Activated naive CD8-positive, alpha-beta T cell treated with anti-CD3 and anti-CD28 coated beads, Interleukin-2, amount 10 ng/mL, durations not matched to agents 7 days and 5 days (primary cell): ENCODE measurements around the gene INTS2. TPM values are rescaled to one million over a fixed set of nuclear protein-coding genes. Genes with fewer than 3 reads are reported as not detected.
"Not testable (repeated sequence)": the region's sequence is repeated elsewhere in the genome, so short reads cannot be mapped to it uniquely, and the experiment has no call there.

Source experiments
- ATAC-seq: fragments of 150-1000 bp; cut with Tn5 transposase; one replicate; pipeline ENCODE4 v1.10.0; 2021; ENCODE audit warnings: low read depth, moderate library complexity
- POLR2A ChIA-PET: fragments of 350-600 bp; sonication (Branson Sonifier 250); formaldehyde crosslinking; loops from one replicate; lab custom pipeline; 2021; ENCODE audit warnings: antibody characterized with exemption; lab: Charles Lee
- DNase-seq: peaks from one replicate; pipeline ENCODE4 v3.0.0; 2021
- H3K27ac Mint-ChIP-seq: one replicate; pipeline ENCODE4 v1.8.0; 2022; ENCODE audit warnings: mild to moderate bottlenecking, mixed read lengths
- H3K27me3 Mint-ChIP-seq: one replicate; pipeline ENCODE4 v1.8.0; 2022; ENCODE audit warnings: mild to moderate bottlenecking, moderate library complexity, mixed read lengths
- H3K36me3 Mint-ChIP-seq: one replicate; pipeline ENCODE4 v1.8.0; 2021; ENCODE audit warnings: mild to moderate bottlenecking, mixed read lengths
- H3K4me1 Mint-ChIP-seq: one replicate; pipeline ENCODE4 v1.8.0; 2021; ENCODE audit warnings: mixed read lengths
- H3K4me3 Mint-ChIP-seq: one replicate; pipeline ENCODE4 v1.8.0; 2022; ENCODE audit warnings: mild to moderate bottlenecking, moderate library complexity, mixed read lengths
- H3K9me3 Mint-ChIP-seq: one replicate; pipeline ENCODE4 v1.8.0; 2021; ENCODE audit warnings: mixed read lengths
- total RNA-seq, 2 experiments: library from RNA; stranded (reverse); gene quantifications; one replicate each; pipeline ENCODE4 v1.2.3, GENCODE V29; 2021

The INTS2 gene
- total RNA-seq, 2 experiments from 2014 or later: 20.7 to 22.3 TPM

DNA sequence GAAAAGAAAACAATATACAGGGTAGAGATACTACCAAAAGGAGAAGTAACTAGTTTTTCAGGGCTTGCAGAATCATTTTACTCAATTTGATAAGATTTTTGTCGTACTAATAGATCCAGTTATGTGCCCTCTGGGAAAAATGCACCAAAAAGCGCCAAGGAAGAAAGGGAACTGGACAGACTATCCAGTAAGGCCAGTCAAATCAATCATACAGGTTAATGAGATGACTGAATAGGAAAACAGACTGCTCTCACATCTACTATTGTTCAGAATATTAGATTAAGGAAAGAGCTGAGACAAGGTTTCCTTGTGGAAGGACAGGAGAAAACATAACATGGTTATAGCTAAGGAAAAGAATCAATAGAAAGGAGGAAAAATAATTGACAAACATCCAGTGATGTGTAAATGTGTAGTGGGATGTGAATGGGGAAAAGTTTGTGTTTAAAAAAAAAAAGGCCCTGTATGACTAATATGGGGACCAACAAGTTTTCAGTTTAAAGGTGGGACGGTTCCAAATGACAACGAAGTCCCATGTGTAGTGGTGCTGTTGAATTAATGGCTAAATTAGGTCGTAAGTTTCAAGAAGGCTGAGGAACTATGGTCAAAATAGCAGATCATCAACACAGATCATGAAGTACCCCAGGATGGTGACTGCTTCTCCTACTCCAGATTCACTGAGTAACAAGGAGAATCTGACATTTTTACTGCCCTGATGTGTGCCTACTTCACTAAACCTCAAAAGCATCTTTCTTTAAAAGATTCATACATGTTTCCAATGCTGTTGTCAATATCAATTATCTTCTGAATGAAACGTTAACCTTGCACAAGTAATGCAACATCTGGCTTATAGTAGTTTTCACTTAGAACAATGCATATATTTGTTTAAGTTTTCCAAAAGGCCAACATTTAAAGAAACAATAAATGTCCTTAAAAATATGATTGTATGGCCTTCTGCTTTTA is 105.2 kb downstream of the INTS2 start:
- H3K9me3 Mint-ChIP-seq: peaks cover 5% of the 10 kb centered on the region
- H3K4me1 Mint-ChIP-seq: peaks cover 4% of the 10 kb centered on the region
- DNase-seq (no peak), ATAC-seq (no peak)
- POLR2A ChIA-PET: no interaction called here
- no peak overlapping the region for H3K4me3 Mint-ChIP-seq
- peaks cover 57% of the 10 kb centered on the region for H3K36me3 Mint-ChIP-seq
- H3K27me3 Mint-ChIP-seq: no peaks in the 10 kb centered on the region
- no peak overlapping the region for H3K27ac Mint-ChIP-seq

- Mint-ChIP-seq H3K4me1 (peaks cover 3% of the 10 kb centered on the region), H3K4me3 (no peak overlapping the region), H3K27me3 (no peaks in the 10 kb centered on the region), H3K36me3 (peaks cover 55% of the 10 kb centered on the region), H3K27ac (no peak overlapping the region), H3K9me3 (peaks cover 5% of the 10 kb centered on the region)
- ATAC-seq (no peak), DNase-seq (no peak)
- POLR2A ChIA-PET: no interaction called here
Measured at GRCh38 chr17:61821655-61822054, 106.1 kb downstream of the INTS2 start.

- H3K4me1 Mint-ChIP-seq, DNase-seq, H3K4me3 Mint-ChIP-seq, H3K27ac Mint-ChIP-seq, H3K9me3 Mint-ChIP-seq, POLR2A ChIA-PET, ATAC-seq, H3K27me3 Mint-ChIP-seq: not testable (repeated sequence)
- peaks cover 44% of the 10 kb centered on the region for H3K36me3 Mint-ChIP-seq
Measured at GRCh38 chr17:61819265-61819664, 108.5 kb downstream of the INTS2 start.

DNA sequence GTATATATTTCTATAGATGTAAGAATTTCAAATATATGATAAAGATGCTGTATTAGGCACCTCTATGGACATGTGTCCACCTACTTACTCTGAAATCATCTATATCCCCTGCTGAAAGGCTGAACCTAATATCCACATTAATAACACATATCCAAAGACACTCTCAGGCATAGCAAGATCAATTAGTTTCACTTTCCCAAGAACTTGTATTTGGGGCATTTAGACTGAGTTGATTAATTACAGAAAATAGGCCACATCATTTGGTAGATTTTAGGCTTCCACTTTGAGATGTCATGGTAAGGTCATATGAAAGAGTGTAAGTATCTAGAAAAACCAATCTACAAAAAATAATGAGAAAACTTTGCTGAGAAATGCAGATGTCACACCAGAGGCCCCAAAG is 109.6 kb downstream of the INTS2 start:
- Mint-ChIP-seq H3K27ac (no peak overlapping the region), H3K4me3 (no peak overlapping the region), H3K27me3 (no peaks in the 10 kb centered on the region), H3K4me1 (peaks cover 3% of the 10 kb centered on the region), H3K36me3 (peaks cover 47% of the 10 kb centered on the region), H3K9me3 (peaks cover 5% of the 10 kb centered on the region)
- POLR2A ChIA-PET: no interaction called here
- DNase-seq (no peak), ATAC-seq (no peak)

DNA sequence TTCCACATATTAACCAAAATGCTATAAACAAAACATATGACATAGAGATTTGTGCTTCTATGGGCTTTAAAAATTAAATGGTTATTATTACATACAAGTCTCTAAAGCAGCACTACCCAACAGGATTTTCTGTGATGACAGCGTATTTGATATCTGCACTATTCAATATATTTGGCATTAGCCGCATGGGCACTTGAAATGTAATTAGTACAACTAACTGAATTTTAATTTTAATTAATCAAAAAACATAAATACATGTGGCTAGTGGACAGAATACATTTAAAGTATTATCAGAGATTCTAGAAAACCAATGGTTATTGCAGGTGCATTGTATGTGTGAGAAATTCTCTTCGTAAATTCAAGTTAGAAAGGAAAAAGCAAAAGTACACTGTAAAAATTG is 110.3 kb downstream of the INTS2 start:
- H3K9me3 Mint-ChIP-seq: peaks cover 5% of the 10 kb centered on the region
- no peak for ATAC-seq
- no peak overlapping the region for H3K4me3 Mint-ChIP-seq
- H3K27ac Mint-ChIP-seq: no peak overlapping the region
- H3K36me3 Mint-ChIP-seq: peaks cover 47% of the 10 kb centered on the region
- H3K4me1 Mint-ChIP-seq: peaks cover 3% of the 10 kb centered on the region
- no peak for DNase-seq
- POLR2A ChIA-PET: no interaction called here
- H3K27me3 Mint-ChIP-seq: no peaks in the 10 kb centered on the region

DNA sequence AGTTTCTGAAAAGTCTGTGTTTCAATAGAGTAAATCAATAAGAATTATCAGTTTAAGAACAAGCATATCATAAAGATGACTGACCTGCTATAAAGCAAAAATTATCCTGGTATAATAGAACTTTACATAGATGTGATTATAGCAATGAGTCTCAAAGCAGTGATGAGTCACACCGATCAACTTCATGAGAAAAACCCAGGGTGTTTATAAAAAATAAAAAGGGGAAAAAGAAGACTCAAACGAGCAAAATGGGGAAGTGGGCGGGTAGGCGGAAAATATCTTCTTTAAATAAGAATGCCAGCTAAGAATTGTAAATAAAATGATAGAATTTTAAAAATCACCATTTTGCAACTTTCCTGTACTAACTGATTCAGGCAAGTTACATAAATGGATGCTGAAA is 111.2 kb downstream of the INTS2 start:
- DNase-seq: no peak
- H3K4me3 Mint-ChIP-seq: no peak overlapping the region
- ATAC-seq: no peak
- H3K27ac Mint-ChIP-seq: no peak overlapping the region
- H3K36me3 Mint-ChIP-seq: peaks cover 42% of the 10 kb centered on the region
- POLR2A ChIA-PET: no interaction called here
- no peaks in the 10 kb centered on the region for H3K27me3 Mint-ChIP-seq
- H3K4me1 Mint-ChIP-seq: peaks cover 3% of the 10 kb centered on the region
- peaks cover 3% of the 10 kb centered on the region for H3K9me3 Mint-ChIP-seq

DNA sequence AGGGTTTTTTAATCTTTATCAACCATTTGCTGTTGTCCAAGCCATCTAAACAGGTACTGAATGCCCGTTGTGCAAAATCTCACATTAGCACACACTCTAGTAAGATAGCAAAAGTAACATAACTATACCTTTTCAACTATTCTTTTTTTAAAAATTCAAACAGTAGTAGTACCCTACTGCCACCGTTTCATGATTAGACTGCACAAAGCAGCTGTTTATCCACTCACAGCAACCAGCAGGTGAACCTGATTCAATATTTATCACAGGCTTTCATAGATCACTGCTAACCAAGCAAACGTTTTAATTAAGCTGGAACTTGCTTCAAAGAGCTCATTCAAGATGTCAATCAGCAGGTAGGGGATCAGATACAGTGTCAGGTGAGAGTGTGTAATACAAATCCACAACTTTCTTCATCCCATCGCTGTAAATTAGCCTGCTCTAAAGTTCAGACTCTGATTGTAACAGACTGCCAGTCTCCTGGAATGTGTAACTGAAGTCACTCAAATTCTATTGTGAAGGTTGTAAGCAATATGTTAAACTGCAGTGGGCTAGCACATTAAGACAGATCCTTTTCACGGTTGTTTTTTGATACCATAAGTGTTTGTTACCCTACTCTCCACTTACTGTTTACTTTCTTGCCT is 111.8 kb downstream of the INTS2 start:
- Mint-ChIP-seq H3K4me3 (no peak overlapping the region), H3K36me3 (peaks cover 43% of the 10 kb centered on the region), H3K9me3 (peaks cover 3% of the 10 kb centered on the region), H3K27me3 (no peaks in the 10 kb centered on the region), H3K27ac (no peak overlapping the region), H3K4me1 (peaks cover 3% of the 10 kb centered on the region)
- POLR2A ChIA-PET: no interaction called here
- no peak for ATAC-seq
- no peak for DNase-seq

Other genes starting within 250 kb of the INTS2 start
- 10 to 100 TPM; 20.1 TPM for gene BRIP1, start 64.5 kb downstream of the INTS2 start, total RNA-seq
- gene MED13, start 137.3 kb upstream of the INTS2 start, total RNA-seq: 10 to 100 TPM; 54.6 to 58.5 TPM